ENCODE data around the gene TRIO. TPM values are rescaled to one million over a fixed set of nuclear protein-coding genes. Genes with fewer than 3 reads are reported as not detected.

TRIO gene
- total RNA-seq, 2 experiments from 2014 or later: 4.1 to 6.5 TPM

- Histone ChIP-seq H3K9me3 (ENCODE audit: control insufficient read depth in 1 of 2, insufficient read depth in 1 of 2, low read length in 2 of 2) (no peaks in the 10 kb centered on the region), H3K27ac (ENCODE audit: low read depth in 1 of 2, low read length in 2 of 2) (no peak overlapping the region), H3K4me3 (ENCODE audit: low read length) (no peak overlapping the region), H3K36me3 (ENCODE audit: insufficient read depth, low read length) (no peaks in the 10 kb centered on the region), H3K27me3 (ENCODE audit: control insufficient read depth in 1 of 2, insufficient read depth in 2 of 2, low read length in 2 of 2) (no peaks in the 10 kb centered on the region), H3K4me1 (ENCODE audit: insufficient read depth, low read length) (no peaks in the 10 kb centered on the region)
- Mint-ChIP-seq H3K27ac (peak overlapping the region; percentile 43), H3K4me1 (ENCODE audit: low read depth) (peaks cover 22% of the 10 kb centered on the region), H3K4me3 (peak overlapping the region; percentile 34), H3K9me3 (no peaks in the 10 kb centered on the region), H3K27me3 (no peaks in the 10 kb centered on the region), H3K36me3 (ENCODE audit: low read depth) (no peaks in the 10 kb centered on the region)
- TF ChIP-seq CTCF (IDR thresholded peaks at IDR 0.05): no peak
- POLR2A ChIA-PET: no interaction called here
- CTCF ChIA-PET: no interaction called here
- DNase-seq (no peak), ATAC-seq (ENCODE audit: poor library complexity) (no peak)
- intact Hi-C loops (cut with DNase I, micrococcal nuclease): no loop called here
Measured at GRCh38 chr5:14330729-14331385, 187.7 kb downstream of the TRIO start.

- intact Hi-C loops (cut with DNase I, micrococcal nuclease): no loop called here
- ATAC-seq (ENCODE audit: poor library complexity): peak; percentile 55
- no peaks in the 10 kb centered on the region for H3K4me1 ChIP-seq (ENCODE audit: insufficient read depth, low read length)
Measured at GRCh38 chr5:14331386-14331781, 188.2 kb downstream of the TRIO start.

GRCh38 chr5:14332038-14332631 lies 189.0 kb downstream of the TRIO start:
- no peak for DNase-seq
- Histone ChIP-seq H3K36me3 (ENCODE audit: insufficient read depth, low read length) (no peaks in the 10 kb centered on the region), H3K4me1 (ENCODE audit: insufficient read depth, low read length) (no peaks in the 10 kb centered on the region), H3K9me3 (ENCODE audit: control insufficient read depth in 1 of 2, insufficient read depth in 1 of 2, low read length in 2 of 2) (no peaks in the 10 kb centered on the region), H3K4me3 (ENCODE audit: low read length) (no peak overlapping the region), H3K27ac (ENCODE audit: low read depth in 1 of 2, low read length in 2 of 2) (no peak overlapping the region), H3K27me3 (ENCODE audit: control insufficient read depth in 1 of 2, insufficient read depth in 2 of 2, low read length in 2 of 2) (no peaks in the 10 kb centered on the region)
- no peak for ATAC-seq (ENCODE audit: poor library complexity)
- Mint-ChIP-seq H3K4me1 (ENCODE audit: low read depth) (peaks cover 22% of the 10 kb centered on the region), H3K27ac (peak overlapping the region; percentile 43), H3K4me3 (no peak overlapping the region), H3K9me3 (no peaks in the 10 kb centered on the region), H3K27me3 (no peaks in the 10 kb centered on the region), H3K36me3 (ENCODE audit: low read depth) (no peaks in the 10 kb centered on the region)
- POLR2A ChIA-PET: no interaction called here
- CTCF ChIA-PET: no interaction called here
- no peak for TF ChIP-seq CTCF (IDR thresholded peaks at IDR 0.05)
- intact Hi-C loops (cut with DNase I, micrococcal nuclease): no loop called here

More at GRCh38 chr5:14331386-14331781, 188.2 kb downstream of the TRIO start:
- Mint-ChIP-seq H3K36me3 (ENCODE audit: low read depth) (no peaks in the 10 kb centered on the region), H3K4me1 (ENCODE audit: low read depth) (peaks cover 22% of the 10 kb centered on the region), H3K9me3 (no peaks in the 10 kb centered on the region), H3K27ac (peak overlapping the region; percentile 43), H3K27me3 (no peaks in the 10 kb centered on the region), H3K4me3 (peak overlapping the region; percentile 9)
- H3K36me3 ChIP-seq (ENCODE audit: insufficient read depth, low read length): no peaks in the 10 kb centered on the region
- CTCF ChIA-PET: no interaction called here
- H3K27ac ChIP-seq (ENCODE audit: low read depth in 1 of 2, low read length in 2 of 2): no peak overlapping the region
- no peaks in the 10 kb centered on the region for H3K9me3 ChIP-seq (ENCODE audit: control insufficient read depth in 1 of 2, insufficient read depth in 1 of 2, low read length in 2 of 2)
- H3K4me3 ChIP-seq (ENCODE audit: low read length): no peak overlapping the region
- no peak for TF ChIP-seq CTCF (IDR thresholded peaks at IDR 0.05)
- POLR2A ChIA-PET: no interaction called here
- H3K27me3 ChIP-seq (ENCODE audit: control insufficient read depth in 1 of 2, insufficient read depth in 2 of 2, low read length in 2 of 2): no peaks in the 10 kb centered on the region
- peak in 3 of 14 experiments; percentile 8 to 21 (median 19) for DNase-seq
